ENCODE data around the gene BTBD9.

GRCh38 chr6:38432479-38432878, 207.2 kb downstream of the BTBD9 start:
- TF ChIP-seq CTCF (IDR thresholded peaks at IDR 0.05) (no peak), JUNB (IDR thresholded peaks at IDR 0.05) (no peak)

Data from A549 (cell line).